C1 segment of cervical spinal cord (tissue), 14 donors: Measurements from ENCODE around the gene SCYL1.

Experiments
- DNase-seq, 14 donors: peaks; one replicate each; lab custom pipeline; 2025; lab: John Stamatoyannopoulos, UW

The SCYL1 gene

DNA sequence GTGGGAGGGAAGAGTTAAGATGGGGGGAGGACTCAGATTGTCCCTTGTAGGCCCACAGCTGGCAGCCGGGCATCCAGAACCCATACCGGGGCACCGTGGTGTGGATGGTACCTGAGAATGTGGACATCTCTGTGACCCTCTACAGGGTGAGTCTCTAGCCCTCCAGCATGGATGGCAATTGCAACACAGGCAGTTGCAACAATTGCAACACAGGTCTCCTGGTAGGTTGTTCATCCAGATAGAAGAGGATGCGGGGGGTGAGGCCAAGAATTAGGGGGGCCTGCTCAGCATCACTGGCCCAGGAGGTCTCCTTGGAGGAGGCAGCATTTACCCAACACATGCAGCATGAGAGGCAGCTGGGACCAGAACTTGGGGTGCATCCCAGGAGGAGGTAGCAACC, 54.4 kb downstream of the SCYL1 start:
- DNase-seq = no peak

DNA sequence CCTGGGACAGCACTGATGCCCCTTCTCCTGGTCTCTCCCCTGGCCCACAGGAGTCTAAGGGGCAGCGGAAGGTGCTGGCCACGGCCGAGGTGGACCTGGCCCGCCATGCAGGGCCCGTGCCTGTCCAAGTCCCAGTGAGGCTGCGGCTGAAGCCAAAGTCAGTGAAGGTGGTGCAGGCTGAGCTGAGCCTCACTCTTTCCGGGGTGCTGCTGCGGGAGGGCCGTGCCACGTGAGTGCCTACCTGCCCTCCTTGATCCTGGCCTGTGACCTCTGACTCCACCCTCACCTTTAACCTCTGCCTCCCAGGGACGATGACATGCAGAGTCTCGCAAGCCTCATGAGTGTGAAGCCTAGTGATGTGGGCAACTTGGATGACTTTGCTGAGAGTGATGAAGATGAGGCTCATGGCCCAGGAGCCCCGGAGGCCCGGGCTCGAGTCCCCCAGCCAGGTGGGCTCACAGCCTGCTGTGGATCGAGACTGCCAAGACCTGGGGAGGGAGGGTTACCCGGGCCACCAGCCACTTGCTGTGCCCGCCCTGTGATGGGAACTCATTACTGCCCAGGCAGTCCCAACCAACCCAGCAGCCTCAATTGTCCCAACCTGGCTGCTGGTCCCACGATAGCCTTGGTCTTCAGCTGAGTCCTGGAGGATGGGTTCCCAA, 55.3 kb downstream of the SCYL1 start:
- DNase-seq = no peak

DNA sequence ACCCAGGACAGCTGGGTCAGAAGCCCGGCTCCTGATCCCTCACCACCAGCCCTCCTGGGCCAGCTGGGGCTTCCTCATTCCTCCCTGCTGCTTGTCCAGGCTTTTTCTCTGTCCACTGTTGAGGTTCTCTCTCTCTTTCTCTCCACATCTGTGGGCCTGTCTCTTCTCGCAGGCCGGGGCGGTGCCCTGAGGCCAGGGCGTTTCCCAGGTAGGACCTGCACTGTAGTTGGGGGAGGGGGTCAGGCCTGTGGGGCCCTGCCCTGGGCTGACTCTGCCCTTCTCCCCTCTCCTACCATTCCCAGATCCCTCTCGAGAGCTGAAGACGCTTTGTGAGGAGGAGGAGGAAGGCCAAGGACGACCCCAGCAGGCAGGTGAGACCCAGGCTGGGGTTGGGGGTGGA, 55.9 kb downstream of the SCYL1 start:
- no peak for DNase-seq

DNA sequence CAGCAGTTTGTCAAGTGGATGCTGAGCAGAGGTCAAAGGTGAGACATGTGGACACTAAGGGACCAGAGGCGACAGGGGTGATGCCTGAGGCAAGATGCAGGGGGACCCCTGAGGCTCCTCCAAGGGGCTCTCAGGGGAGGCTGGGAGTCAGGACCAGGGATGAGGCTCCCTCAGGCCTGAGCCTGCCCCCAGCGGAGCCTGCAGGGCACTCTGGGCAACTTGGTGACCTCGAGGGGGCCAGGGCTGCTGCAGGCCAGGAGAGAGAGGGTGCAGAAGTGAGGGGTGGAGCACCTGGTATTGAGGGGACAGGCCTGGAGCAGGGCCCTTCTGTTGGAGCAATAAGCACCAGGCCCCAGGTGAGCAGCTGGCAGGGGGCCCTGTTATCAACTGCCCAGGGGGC, 57.0 kb downstream of the SCYL1 start:
- no peak for DNase-seq

DNA sequence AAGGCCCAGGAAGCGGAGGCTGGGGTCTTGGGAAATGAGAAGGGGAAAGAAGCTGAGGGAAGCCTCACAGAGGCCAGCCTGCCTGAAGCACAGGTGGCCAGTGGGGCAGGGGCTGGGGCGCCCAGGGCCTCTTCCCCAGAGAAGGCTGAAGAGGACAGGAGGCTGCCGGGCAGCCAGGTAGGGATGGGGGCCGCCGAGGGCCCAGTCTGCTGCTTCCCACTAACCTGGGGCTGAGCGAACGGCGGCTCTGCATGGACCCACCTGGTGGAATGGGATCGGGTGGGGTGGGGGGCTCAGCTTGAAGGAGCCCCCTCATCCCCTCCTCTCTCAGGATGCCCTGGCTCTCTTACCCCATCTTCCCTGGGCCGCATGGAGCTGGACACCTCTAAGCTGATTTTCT, 58.7 kb downstream of the SCYL1 start:
- no peak for DNase-seq

DNA sequence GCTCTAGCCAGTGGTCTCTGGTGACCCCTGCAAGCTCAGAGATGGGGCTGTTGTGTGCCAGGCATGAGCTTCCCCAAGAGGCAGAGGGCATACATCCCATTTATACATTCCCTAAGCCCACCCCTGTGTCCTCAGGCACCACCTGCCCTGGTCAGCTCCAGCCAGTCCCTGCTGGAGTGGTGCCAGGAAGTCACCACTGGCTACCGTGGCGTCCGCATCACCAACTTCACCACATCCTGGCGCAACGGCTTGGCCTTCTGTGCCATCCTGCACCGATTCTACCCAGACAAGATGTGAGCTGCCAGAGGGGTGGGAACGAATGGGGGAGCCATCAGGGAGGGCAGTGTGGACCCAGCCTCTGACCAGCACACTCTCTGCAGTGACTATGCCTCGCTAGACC, 59.2 kb downstream of the SCYL1 start:
- no peak for DNase-seq

DNA sequence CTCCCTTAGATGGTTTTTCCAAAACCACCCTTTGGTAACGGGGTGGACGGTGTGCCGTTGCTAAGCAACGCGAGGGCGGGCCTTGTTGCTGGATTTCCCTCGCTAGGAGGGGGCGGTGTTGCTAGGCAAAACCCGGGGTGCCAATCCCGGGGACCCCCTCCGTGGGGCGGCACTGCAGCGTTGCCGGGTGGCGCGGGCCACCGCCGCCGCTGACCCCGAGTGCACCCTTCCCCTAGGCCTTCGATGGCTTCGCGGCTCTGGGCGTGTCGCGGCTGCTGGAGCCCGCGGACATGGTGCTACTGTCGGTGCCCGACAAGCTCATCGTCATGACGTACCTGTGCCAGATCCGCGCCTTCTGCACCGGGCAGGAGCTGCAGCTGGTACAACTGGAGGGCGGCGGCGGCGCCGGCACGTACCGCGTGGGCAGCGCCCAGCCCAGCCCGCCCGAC, 59.9 kb downstream of the SCYL1 start:
- peak in 1 of 14 donors; percentile 26 for DNase-seq

DNA sequence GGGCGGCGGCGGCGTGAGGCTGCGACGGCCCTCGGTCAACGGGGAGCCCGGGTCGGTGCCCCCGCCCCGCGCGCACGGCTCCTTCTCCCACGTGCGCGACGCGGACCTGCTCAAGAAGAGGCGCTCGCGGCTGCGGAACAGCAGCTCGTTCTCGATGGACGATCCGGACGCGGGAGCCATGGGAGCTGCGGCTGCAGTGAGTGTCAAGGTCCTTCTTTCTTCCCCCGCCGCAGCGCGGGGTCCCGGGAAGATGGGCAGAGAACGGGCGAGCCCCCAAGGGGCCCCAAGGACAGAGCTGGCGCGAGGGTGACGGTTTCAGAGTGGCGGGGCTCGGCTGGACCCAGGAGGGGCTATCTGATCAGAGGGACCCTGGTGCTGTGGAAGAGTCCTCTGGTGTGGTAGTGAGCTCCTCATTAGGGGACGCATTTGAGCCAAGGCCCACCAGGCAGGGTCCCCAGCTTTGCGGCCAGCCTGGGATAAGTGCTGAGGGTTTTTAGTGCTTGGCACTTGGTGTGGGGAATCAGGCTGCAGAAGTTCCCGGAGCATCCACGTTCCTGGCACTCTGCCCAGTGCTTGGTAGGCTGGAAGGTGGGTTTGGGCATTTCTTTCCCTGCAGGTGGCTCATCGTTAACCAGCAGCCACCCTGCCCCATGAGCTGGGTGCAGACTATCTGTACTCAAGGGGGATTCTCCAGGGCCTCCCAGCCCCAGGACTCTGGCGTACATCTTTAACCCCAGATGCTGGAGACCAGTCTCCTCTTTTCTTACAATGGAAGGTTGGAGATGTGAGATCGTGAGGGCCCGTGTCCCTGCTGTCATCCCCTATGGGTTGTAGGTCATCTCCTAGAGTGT, 60.7 kb downstream of the SCYL1 start:
- DNase-seq = no peak

DNA sequence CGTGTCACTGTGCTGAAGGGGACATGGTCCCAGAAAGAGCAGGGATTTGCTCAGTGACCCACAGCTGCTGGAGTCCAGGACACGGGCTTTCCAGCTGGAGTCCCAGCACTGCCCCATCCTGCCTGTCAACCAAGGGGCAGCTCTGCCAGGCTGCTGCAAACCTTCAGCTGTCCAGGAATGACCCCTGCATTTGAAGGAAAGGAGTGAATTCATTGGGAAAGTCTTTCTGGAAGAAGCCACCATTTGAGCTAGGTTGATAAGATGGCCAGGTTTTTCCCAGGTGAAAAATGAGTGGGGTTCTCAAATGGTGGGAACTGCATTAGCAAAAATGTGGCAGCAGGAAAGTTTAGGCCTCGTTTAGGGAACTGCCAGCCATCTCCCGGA, 61.4 kb downstream of the SCYL1 start:
- no peak for DNase-seq

DNA sequence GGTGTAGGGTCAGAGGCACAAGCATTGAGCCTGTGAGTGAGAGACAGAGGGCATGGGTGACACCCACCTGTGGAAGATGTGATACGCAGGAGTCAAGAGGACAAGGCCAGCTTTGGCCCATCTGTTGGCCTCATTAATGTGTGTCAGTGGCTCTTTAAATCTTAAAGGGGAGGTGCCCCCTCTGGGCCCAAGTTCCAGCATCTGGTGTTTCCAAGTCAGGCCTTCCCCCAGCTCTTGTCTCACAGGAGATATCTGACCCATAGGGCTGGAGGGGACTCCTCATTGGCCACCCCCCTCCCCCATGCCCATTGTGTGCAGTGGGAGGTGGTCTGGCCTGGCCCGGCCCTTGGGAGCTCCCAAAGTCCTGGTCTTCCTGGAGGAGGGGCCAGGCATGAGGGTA, 61.8 kb downstream of the SCYL1 start:
- no peak for DNase-seq
